CD14-positive monocyte (primary cell): Measurements from ENCODE around the gene KNDC1. TPM values are rescaled to one million over a fixed set of nuclear protein-coding genes. Genes with fewer than 3 reads are reported as not detected.

Experiments
- DNase-seq, 3 donors: peaks; one replicate each; pipeline ENCODE4 v3.0.0-alpha.2; 2011 to 2022
- H2AFZ ChIP-seq: 2 replicates; pipeline ENCODE4 v1.6.0; 2012; ENCODE audit warnings: mild to moderate bottlenecking, low read depth, low read length, inconsistent platforms; ENCODE audit not compliant: insufficient read depth, poor library complexity, severe bottlenecking
- H3K27ac ChIP-seq, 2 donors: 1 replicate in 1 of 2; 2 replicates in 1 of 2; pipeline ENCODE4 v1.5.1; 2012 to 2013; ENCODE audit warnings: low read length in 2 of 2, control low read depth in 1 of 2, inconsistent platforms in 1 of 2, low read depth in 1 of 2, mild to moderate bottlenecking in 1 of 2
- H3K27me3 ChIP-seq, 2 donors: one replicate each; pipeline versions ENCODE4 v1.6.0 to v1.6.1; 2011 to 2013; ENCODE audit warnings: low read length in 2 of 2; ENCODE audit not compliant: control insufficient read depth in 2 of 2, insufficient read depth in 2 of 2
- H3K36me3 ChIP-seq, 2 donors: replicated peaks in 1 of 2; 1 replicate in 1 of 2; 2 replicates in 1 of 2; pipeline versions ENCODE4 v1.5.1 to v1.6.1; 2012 to 2013; ENCODE audit warnings: low read length in 2 of 2, control low read depth in 1 of 2, inconsistent platforms in 1 of 2, mild to moderate bottlenecking in 1 of 2; ENCODE audit not compliant: insufficient read depth in 2 of 2, control insufficient read depth in 1 of 2
- H3K4me1 ChIP-seq, 2 donors: 1 replicate in 1 of 2; 2 replicates in 1 of 2; pipeline versions ENCODE4 v1.5.1 to v1.6.1; 2012 to 2013; ENCODE audit warnings: low read length in 2 of 2, control low read depth in 1 of 2, inconsistent platforms in 1 of 2, mild to moderate bottlenecking in 1 of 2, moderate library complexity in 1 of 2; ENCODE audit not compliant: insufficient read depth in 2 of 2, control insufficient read depth in 1 of 2
- H3K4me2 ChIP-seq: replicated peaks from 2 replicates; pipeline ENCODE3; 2012; ENCODE audit warnings: low read length, moderate library complexity, mild to moderate bottlenecking; ENCODE audit not compliant: poor library complexity, severe bottlenecking; ENCODE audit errors: extremely low read depth
- H3K4me3 ChIP-seq, 3 experiments: fragments of 200-600 bp in 1 of 3; sonication (generic) in 1 of 3; replicated peaks in 1 of 3; 1 replicate in 2 of 3; 2 replicates in 1 of 3; pipeline ENCODE4 v1.5.1; 2011 to 2013; ENCODE audit warnings: low read length in 3 of 3, mild to moderate bottlenecking in 3 of 3, control low read depth in 2 of 3, low read depth in 2 of 3, inconsistent platforms in 1 of 3, moderate library complexity in 1 of 3
- H3K79me2 ChIP-seq: 2 replicates; pipeline ENCODE4 v1.6.0; 2012; ENCODE audit warnings: mild to moderate bottlenecking, control low read depth, inconsistent platforms, low read length, moderate library complexity; ENCODE audit not compliant: insufficient read depth
- H3K9ac ChIP-seq: 2 replicates; pipeline ENCODE4 v1.6.0; 2017; ENCODE audit warnings: low read length, mild to moderate bottlenecking; ENCODE audit not compliant: insufficient read depth, poor library complexity, severe bottlenecking
- H3K9me3 ChIP-seq, 2 donors: replicated peaks in 1 of 2; 1 replicate in 1 of 2; 2 replicates in 1 of 2; pipeline versions ENCODE4 v1.5.1 to v1.6.1; 2012 to 2013; ENCODE audit warnings: low read length in 2 of 2, control low read depth in 1 of 2; ENCODE audit not compliant: control insufficient read depth in 1 of 2, insufficient read depth in 1 of 2
- H4K20me1 ChIP-seq: 2 replicates; pipeline ENCODE4 v1.6.0; 2012; ENCODE audit warnings: mild to moderate bottlenecking, low read length, control low read depth, moderate library complexity; ENCODE audit not compliant: insufficient read depth
- H3K27ac Mint-ChIP-seq, 7 donors: one replicate each; pipeline ENCODE4 v1.8.0; 2020; ENCODE audit warnings: mild to moderate bottlenecking in 7 of 7, mixed read lengths in 7 of 7, moderate library complexity in 6 of 7, inconsistent platforms in 2 of 7
- H3K27me3 Mint-ChIP-seq, 3 donors: one replicate each; pipeline ENCODE4 v1.8.0; 2021 to 2022; ENCODE audit warnings: low read depth in 3 of 3, mild to moderate bottlenecking in 3 of 3, mixed read lengths in 3 of 3, moderate library complexity in 3 of 3, inconsistent platforms in 1 of 3
- H3K36me3 Mint-ChIP-seq, 2 donors: one replicate each; pipeline ENCODE4 v1.8.0; 2020; ENCODE audit warnings: mixed read lengths in 2 of 2, inconsistent platforms in 1 of 2, mild to moderate bottlenecking in 1 of 2
- H3K4me1 Mint-ChIP-seq: one replicate; pipeline ENCODE4 v1.8.0; 2020; ENCODE audit warnings: mild to moderate bottlenecking, mixed read lengths
- H3K4me3 Mint-ChIP-seq, 2 donors: one replicate each; pipeline ENCODE4 v1.8.0; 2020; ENCODE audit warnings: mild to moderate bottlenecking in 2 of 2, mixed read lengths in 2 of 2, moderate library complexity in 1 of 2
- H3K9me3 Mint-ChIP-seq, 7 donors: one replicate each; pipeline ENCODE4 v1.8.0; 2020 to 2022; ENCODE audit warnings: mixed read lengths in 7 of 7, mild to moderate bottlenecking in 6 of 7, moderate library complexity in 6 of 7, inconsistent platforms in 2 of 7
- WGBS: methylation state at CpG from one replicate; pipeline ENCODE4 v1.1.5; 2013; ENCODE audit warnings: missing lambda C conversion rate; ENCODE audit not compliant: insufficient coverage; 5-methylcytosine and 5-hydroxymethylcytosine counted together
- intact Hi-C, 2 donors: fragments of 100-400 bp; cut with micrococcal nuclease; formaldehyde crosslinking; loops; one replicate each; pipeline versions ENCODE4 v1.15.0 to v1.15.1; 2023
- polyA plus RNA-seq, 3 donors: library from polyadenylated mRNA; depleted of rRNA in 1 of 3; unstranded in 2 of 3; stranded (reverse) in 1 of 3; fragments of 300-500 nt in 2 of 3; fragments of >200 nt in 1 of 3; fragmentation: Illumina TruSeq in 2 of 3; gene quantifications; 1 replicate in 2 of 3; 2 replicates in 1 of 3; pipeline ENCODE4 v1.2.3, GENCODE V29; 2012 to 2021
- TF ChIP-seq, protein P1 (sequence below): fragments of 200-600 bp; IDR thresholded peaks from one replicate; pipeline ENCODE4 v1.8.0; 2022; ENCODE audit warnings: antibody characterized with exemption, mild to moderate bottlenecking

The KNDC1 gene
- polyA plus RNA-seq, 3 donors = 0.22 to 0.80 TPM; not detected in 1

DNA sequence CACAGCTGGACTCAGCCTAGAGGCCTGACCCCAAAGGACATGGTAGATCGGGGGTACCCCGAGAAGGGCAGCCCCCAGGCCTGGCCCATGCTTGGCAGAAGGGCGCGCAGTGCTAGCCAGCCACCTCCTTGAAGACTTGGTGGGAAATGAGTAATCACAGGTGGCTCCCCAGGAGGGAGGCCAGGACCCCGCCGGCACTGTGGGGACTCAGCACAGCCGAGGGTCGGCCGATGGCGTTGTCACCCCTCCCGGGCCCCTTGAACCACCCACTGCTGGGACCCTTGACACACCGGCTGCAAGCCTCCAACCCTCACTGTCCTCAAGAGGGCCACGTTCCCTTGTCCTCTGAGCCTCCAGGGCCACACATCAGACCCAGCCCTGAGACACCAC is 44.6 kb upstream of the KNDC1 start:
- TF ChIP-seq, protein P1, sequence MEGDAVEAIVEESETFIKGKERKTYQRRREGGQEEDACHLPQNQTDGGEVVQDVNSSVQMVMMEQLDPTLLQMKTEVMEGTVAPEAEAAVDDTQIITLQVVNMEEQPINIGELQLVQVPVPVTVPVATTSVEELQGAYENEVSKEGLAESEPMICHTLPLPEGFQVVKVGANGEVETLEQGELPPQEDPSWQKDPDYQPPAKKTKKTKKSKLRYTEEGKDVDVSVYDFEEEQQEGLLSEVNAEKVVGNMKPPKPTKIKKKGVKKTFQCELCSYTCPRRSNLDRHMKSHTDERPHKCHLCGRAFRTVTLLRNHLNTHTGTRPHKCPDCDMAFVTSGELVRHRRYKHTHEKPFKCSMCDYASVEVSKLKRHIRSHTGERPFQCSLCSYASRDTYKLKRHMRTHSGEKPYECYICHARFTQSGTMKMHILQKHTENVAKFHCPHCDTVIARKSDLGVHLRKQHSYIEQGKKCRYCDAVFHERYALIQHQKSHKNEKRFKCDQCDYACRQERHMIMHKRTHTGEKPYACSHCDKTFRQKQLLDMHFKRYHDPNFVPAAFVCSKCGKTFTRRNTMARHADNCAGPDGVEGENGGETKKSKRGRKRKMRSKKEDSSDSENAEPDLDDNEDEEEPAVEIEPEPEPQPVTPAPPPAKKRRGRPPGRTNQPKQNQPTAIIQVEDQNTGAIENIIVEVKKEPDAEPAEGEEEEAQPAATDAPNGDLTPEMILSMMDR = no peak
- H3K4me2 ChIP-seq = no peak overlapping the region
- Mint-ChIP-seq H3K27me3 (peaks cover 3 to 6% (median 3%) of the 10 kb centered on the region in 3 donors), H3K27ac (peak overlapping the region in 2 of 7 donors; percentile 16 to 53), H3K36me3 (no peaks in the 10 kb centered on the region), H3K4me1 (no peaks in the 10 kb centered on the region), H3K4me3 (no peak overlapping the region), H3K9me3 (peaks cover 17 to 49% (median 40%) of the 10 kb centered on the region in 7 donors)
- H3K79me2 ChIP-seq = no peaks in the 10 kb centered on the region
- WGBS = 91% methylated on average over 13 of the region's 13 CpGs
- DNase-seq = no peak
- no peak overlapping the region for H3K27ac ChIP-seq
- H3K36me3 ChIP-seq = no peaks in the 10 kb centered on the region
- no peak overlapping the region for H3K4me3 ChIP-seq
- intact Hi-C loops = no loop called here
- no peaks in the 10 kb centered on the region for H4K20me1 ChIP-seq
- H3K27me3 ChIP-seq = no peaks in the 10 kb centered on the region
- no peak overlapping the region for H2AFZ ChIP-seq
- no peak overlapping the region for H3K9ac ChIP-seq
- H3K9me3 ChIP-seq = peaks cover 5 to 48% of the 10 kb centered on the region in 2 donors
- no peaks in the 10 kb centered on the region for H3K4me1 ChIP-seq

DNA sequence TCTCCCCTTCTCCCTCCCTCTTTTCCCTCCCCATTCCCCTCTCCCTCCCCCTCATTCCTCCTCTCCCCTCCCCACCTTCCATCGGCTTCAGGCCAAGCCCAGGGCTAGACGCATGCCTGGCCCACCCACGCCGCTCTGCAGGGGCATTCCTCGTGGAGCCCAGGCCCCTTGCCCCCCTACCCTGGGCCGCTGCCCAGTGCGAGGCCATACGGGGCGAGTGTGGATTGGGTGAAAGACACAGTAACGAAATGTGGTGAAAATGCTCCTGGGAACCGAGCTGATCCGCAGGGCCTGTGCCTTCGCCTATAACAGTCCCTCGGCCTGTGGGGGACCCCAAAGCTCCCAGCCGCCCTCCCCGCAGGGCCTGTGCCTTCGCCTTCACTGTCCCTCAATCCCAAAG is 44.0 kb upstream of the KNDC1 start:
- Histone ChIP-seq H2AFZ (no peak overlapping the region), H3K79me2 (no peaks in the 10 kb centered on the region), H3K27me3 (no peaks in the 10 kb centered on the region), H3K4me2 (no peak overlapping the region), H3K4me1 (no peaks in the 10 kb centered on the region), H3K4me3 (no peak overlapping the region), H3K9me3 (peaks cover 5 to 48% of the 10 kb centered on the region in 2 donors), H3K27ac (no peak overlapping the region), H3K36me3 (no peaks in the 10 kb centered on the region), H4K20me1 (no peaks in the 10 kb centered on the region), H3K9ac (no peak overlapping the region)
- H3K4me3 Mint-ChIP-seq = no peak overlapping the region
- DNase-seq = no peak
- peaks cover 3 to 4% (median 3%) of the 10 kb centered on the region in 3 donors for H3K27me3 Mint-ChIP-seq
- 92% methylated on average over 12 of the region's 17 CpGs for WGBS
- intact Hi-C loops = no loop called here
- H3K27ac Mint-ChIP-seq = no peak overlapping the region
- H3K4me1 Mint-ChIP-seq = no peaks in the 10 kb centered on the region
- H3K9me3 Mint-ChIP-seq = peaks cover 17 to 49% (median 39%) of the 10 kb centered on the region in 7 donors
- H3K36me3 Mint-ChIP-seq = no peaks in the 10 kb centered on the region
- TF ChIP-seq, protein P1 = no peak
